Rectal smooth muscle tissue (tissue), 1 donor: ENCODE measurements around the gene TSHZ3.

Source experiments
- H3K27ac ChIP-seq: one replicate; pipeline ENCODE4 v1.7.0; 2013; ENCODE audit warnings: low read depth, low read length, inconsistent platforms
- H3K27me3 ChIP-seq: one replicate; pipeline ENCODE4 v1.7.0; 2013; ENCODE audit warnings: low read length; ENCODE audit not compliant: control insufficient read depth, insufficient read depth
- H3K36me3 ChIP-seq: one replicate; pipeline ENCODE4 v1.7.0; 2013; ENCODE audit warnings: low read length; ENCODE audit not compliant: control insufficient read depth, insufficient read depth
- H3K4me1 ChIP-seq: one replicate; pipeline ENCODE4 v1.7.0; 2013; ENCODE audit warnings: low read length; ENCODE audit not compliant: control insufficient read depth, insufficient read depth
- H3K4me3 ChIP-seq: one replicate; pipeline ENCODE4 v1.7.0; 2013; ENCODE audit warnings: low read length
- H3K9ac ChIP-seq: one replicate; pipeline ENCODE4 v1.7.0; 2013; ENCODE audit warnings: low read length

Gene TSHZ3

DNA sequence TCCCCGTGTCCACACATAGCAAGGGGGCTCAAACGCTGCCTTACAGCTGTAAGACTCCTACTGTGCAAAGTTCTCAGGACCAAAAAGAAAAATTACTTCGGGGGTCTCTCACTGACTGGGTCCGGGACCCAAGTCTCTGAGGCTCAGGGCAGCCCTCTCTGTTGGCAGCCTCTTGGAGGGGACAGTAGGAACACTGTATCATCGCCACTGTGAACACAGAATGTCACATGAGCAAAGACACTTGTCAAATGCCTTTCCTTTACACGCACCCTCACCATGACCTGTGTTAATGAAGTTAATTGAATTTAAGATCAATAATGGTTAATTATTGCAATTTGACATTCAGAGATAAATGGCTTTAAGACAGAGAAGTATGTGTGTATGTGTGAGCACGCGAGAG lies 49.6 kb downstream of the TSHZ3 start:
- peaks cover 5% of the 10 kb centered on the region for H3K4me1 ChIP-seq
- H3K36me3 ChIP-seq, result no peaks in the 10 kb centered on the region
- H3K4me3 ChIP-seq, result no peak overlapping the region
- no peak overlapping the region for H3K9ac ChIP-seq
- no peak overlapping the region for H3K27ac ChIP-seq
- H3K27me3 ChIP-seq, result no peaks in the 10 kb centered on the region

DNA sequence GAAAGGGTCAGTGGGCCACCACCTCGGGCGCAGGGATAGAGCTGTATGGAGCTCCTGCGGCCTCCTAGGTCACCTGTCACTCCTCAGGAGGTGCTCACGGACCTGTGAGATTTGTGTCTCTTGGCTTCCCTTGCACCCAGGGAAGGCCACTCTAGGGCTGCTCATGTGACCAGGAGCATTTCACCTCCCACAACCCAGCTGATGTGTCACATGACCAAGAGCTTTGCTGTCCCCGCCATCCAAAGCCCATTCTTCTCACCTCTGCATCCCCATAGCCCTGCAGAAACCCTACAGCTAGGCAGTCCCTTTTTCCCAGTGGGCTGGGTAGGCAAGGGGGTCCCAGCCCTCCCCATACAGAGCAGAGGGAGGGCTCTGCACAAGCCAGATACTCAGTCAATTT lies 51.2 kb downstream of the TSHZ3 start:
- H3K27ac ChIP-seq, result no peak overlapping the region
- peaks cover 5% of the 10 kb centered on the region for H3K4me1 ChIP-seq
- H3K9ac ChIP-seq, result no peak overlapping the region
- no peaks in the 10 kb centered on the region for H3K36me3 ChIP-seq
- no peak overlapping the region for H3K4me3 ChIP-seq
- no peaks in the 10 kb centered on the region for H3K27me3 ChIP-seq

DNA sequence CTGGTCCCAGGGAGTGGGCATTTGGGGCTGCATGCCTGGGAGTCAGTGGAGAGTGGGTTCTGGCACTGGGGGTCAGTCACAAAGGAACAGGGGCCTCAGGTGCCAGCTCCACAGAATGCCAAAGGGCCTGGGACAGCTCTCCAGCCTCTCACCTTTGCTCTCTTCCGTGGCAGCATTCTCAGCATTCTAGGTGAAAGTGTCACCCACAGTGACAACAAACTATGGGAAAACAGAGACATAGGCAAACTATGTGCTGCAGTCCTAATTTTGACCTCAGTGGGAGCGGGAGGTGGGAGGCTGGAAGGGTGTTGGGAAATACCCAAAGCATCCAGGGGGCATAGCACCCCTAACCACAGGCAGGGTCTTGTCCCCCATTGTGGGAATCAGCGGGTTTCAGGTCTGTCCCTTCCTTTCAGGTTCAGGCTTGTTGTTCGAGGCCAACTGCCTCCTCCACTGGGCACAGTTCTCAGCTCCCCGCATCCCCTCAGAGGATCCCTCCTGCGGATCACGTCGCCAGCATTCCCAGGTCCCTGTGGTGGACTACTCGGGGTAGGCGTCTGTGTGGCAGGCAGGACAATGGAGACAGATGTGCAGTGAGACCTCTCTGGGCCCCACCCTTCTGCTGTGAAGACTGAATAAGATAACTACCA lies 52.4 kb downstream of the TSHZ3 start:
- Histone ChIP-seq H3K27ac (no peak overlapping the region), H3K36me3 (no peaks in the 10 kb centered on the region)

DNA sequence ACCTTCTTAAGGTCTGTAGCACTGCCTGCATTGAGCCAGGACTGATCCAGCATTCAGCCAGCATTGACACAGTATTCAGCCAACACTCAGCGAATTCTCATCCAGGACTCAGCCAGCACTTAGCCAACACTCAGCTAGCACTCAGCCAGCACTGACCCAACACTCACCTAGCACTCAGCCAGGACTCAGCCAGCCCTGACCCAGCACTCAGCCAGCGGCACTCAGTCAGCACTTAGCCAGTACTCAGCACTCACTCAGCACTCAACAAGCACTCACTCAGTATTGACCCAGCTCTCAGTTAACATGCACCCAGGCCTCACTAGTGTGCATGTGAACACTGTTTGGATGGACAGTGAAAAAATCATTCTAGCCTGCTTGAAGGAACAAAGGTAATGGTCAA lies 55.0 kb downstream of the TSHZ3 start:
- Histone ChIP-seq H3K36me3 (no peaks in the 10 kb centered on the region), H3K4me3 (no peak overlapping the region), H3K27me3 (no peaks in the 10 kb centered on the region), H3K4me1 (no peaks in the 10 kb centered on the region), H3K9ac (no peak overlapping the region), H3K27ac (no peak overlapping the region)

More for the DNA sequence above, 52.4 kb downstream of the TSHZ3 start:
- Histone ChIP-seq H3K4me1 (peaks cover 5% of the 10 kb centered on the region), H3K27me3 (no peaks in the 10 kb centered on the region), H3K4me3 (no peak overlapping the region), H3K9ac (no peak overlapping the region)

DNA sequence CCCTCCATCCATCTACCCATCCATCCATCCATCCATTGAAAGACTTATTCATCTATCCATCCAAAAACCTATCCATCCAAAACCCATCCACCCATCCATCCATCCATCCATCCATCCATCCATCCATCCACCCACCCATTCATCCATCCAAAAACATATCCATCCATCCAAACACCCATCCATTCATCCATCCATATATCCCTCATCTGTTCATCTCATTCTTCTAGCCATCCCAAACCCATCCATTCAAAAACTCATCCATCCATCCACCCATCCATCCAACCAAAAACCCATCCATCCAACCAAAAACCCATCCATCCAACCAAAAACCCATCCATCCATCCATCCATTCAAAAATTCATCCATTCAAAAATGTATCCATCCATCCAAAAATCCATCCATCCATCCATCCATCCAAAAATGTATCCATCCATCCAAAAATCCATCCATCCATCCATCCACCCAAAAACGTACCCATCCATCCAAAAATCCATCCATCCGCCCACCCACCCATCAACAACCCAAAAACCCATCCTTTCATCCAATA lies 56.5 kb downstream of the TSHZ3 start:
- Histone ChIP-seq H3K27me3 (no peaks in the 10 kb centered on the region), H3K27ac (no peak overlapping the region), H3K4me3 (no peak overlapping the region), H3K4me1 (no peaks in the 10 kb centered on the region), H3K36me3 (no peaks in the 10 kb centered on the region), H3K9ac (no peak overlapping the region)

DNA sequence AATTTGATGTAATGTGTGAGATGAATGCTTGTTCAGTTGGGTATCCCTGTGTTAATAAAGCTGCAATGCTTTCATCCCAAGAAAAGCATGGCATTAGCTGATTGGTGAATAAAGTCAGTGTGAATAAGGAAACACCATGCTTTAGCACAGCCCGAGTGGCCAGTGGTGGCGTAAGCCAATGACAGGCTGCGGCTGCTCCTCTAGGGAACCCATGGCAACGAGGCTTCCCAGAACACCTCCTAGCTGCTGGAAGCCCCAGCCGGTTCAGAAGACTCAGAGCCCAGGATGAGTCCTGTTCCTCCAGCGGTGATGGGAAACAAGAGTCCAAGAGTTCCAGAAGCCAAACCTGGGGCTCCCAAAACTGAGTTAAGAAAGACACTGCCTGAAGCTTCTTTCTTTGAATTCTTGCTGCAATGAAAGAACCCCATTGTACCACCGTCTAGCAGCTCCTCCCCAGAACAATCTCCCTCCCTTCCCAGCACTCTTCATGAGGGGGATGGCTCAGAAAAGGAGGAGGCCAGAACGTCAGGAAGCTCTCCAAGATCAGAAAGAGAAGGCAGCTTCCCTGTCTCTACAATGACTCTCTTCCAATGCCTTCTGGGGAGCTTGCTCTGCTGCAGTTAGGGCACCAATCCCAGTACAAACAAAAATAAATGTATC lies 58.2 kb downstream of the TSHZ3 start:
- no peak overlapping the region for H3K4me3 ChIP-seq
- no peak overlapping the region for H3K27ac ChIP-seq
- H3K9ac ChIP-seq, result no peak overlapping the region
- no peaks in the 10 kb centered on the region for H3K4me1 ChIP-seq
- no peaks in the 10 kb centered on the region for H3K27me3 ChIP-seq
- H3K36me3 ChIP-seq, result no peaks in the 10 kb centered on the region

DNA sequence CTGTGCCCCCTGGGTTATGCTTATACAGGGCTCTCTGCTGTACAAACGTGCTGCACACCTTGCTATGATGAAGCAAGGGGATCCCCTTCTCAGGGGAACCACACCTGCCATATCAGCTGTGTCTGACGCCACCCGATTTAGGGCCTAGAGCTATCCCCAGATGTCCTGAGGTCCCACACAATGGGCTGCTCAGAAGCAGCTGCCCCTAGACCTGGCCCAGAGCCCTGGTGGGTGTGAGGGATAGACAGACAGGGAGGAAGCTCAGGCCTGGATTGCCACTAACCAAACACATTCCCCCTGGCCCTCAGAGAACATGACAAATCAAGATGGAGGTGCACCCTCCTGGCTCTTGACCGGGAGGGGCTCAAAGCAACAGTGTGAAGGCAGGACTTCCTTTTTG lies 59.3 kb downstream of the TSHZ3 start:
- Histone ChIP-seq H3K36me3 (no peaks in the 10 kb centered on the region), H3K9ac (no peak overlapping the region), H3K4me3 (no peak overlapping the region), H3K27me3 (no peaks in the 10 kb centered on the region), H3K4me1 (no peaks in the 10 kb centered on the region), H3K27ac (no peak overlapping the region)

DNA sequence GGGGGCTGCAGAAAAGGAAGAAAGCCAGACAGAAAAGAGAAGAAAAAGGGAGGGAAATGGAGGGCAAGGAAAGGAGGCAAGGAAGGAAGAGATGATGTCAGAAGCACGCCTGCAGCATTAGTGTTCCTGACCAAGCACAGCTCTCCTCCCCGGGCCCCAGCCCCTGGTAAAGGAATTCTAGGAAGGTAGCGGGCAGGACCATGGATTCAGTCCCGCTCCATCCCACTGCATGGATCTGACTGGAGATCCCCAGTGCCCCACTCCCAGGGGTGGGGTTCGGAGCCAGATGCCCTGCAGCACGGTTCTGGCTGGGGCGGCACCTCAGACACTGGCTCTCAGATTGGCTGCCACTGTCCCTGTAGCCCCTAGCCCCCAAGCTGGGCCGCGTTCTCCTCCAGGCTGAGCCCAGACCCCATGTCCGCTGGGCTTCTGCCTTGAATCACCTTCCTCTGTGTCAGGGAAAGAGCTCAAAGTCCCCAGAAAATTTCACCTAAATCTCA lies 59.8 kb downstream of the TSHZ3 start:
- Histone ChIP-seq H3K27me3 (no peaks in the 10 kb centered on the region), H3K4me1 (no peaks in the 10 kb centered on the region), H3K9ac (no peak overlapping the region), H3K4me3 (no peak overlapping the region), H3K27ac (no peak overlapping the region), H3K36me3 (no peaks in the 10 kb centered on the region)

DNA sequence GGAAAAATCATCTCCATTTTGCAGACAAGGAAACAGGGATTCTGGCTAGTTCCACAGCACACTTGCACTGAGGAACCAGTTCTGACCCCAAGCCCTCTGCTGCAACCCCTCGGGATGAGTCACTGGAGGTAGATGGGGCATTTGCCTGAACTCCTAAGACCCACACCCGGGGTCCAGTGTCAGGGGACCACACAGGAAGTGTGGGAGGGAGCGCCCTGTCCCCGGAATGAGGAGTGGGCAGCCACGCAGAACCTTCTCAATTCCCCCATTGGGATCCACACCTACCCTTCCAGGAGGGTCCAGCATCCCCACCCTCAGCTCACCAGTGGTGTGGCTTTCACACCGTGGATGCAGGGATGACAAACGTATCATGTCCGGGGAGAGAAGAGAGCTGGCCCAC lies 62.7 kb downstream of the TSHZ3 start:
- Histone ChIP-seq H3K9ac (no peak overlapping the region), H3K4me1 (no peaks in the 10 kb centered on the region), H3K27ac (no peak overlapping the region), H3K36me3 (no peaks in the 10 kb centered on the region), H3K4me3 (no peak overlapping the region), H3K27me3 (no peaks in the 10 kb centered on the region)

DNA sequence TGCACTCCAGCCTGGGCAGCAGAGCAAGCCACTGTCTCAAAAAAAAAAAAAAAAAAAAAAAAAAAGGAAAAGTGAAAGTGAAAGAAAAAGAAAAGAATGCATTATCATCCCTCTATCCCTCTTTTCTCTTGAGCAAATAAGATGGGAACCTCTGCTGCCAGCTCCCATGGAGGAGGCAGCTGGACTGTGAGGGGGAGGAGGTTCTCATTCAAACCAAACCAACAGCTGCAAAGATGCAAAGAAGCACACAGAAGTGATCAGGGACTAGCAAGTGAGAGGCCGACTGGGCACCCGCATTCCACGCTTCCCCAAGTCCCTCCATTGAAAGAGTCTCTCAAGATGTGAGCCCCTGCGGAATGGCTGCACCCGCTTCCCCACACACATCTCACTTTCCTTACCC lies 63.5 kb downstream of the TSHZ3 start:
- Histone ChIP-seq H3K4me1 (no peaks in the 10 kb centered on the region), H3K4me3 (no peak overlapping the region), H3K27ac (no peak overlapping the region), H3K36me3 (no peaks in the 10 kb centered on the region), H3K27me3 (no peaks in the 10 kb centered on the region), H3K9ac (no peak overlapping the region)

DNA sequence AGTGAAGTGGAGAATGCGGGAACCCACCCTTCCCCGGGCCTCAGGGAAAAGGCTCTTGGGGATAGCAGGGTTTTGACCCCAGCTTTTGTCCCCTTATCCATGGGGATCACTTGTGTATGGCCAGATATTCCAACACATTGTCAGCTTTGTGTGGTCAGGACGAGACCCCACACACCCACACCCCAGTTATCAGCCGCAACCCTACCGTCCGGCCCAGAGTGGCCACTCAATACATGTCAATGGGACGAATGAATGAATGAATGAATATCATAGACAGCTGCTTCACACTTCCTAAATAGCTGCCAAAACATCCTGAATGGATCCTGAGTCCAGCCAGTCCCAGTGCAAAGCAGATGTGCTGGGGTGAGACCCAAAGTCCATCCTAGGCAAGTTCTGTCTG lies 64.6 kb downstream of the TSHZ3 start:
- Histone ChIP-seq H3K9ac (no peak overlapping the region), H3K27ac (no peak overlapping the region), H3K27me3 (no peaks in the 10 kb centered on the region)

DNA sequence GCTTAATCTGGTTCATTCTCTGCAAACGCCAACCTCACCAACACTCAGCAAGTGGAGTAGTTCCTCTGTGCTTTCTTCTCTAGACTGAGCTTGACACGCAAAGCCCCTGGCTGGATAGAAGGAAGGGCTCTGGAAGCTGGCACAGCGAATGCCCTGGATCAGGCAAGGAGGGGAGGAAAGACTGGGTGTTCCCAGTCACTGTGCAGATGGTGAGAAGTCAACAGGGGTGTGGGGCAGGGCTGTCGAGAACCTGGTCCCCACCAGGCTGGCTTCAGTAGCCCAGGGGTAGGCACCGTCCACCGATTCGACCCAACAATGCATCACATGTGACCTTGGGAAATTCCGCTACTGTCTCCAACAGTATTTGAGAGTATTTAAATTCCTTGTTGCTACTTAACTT lies 65.5 kb downstream of the TSHZ3 start:
- H3K9ac ChIP-seq, result no peak overlapping the region
- H3K36me3 ChIP-seq, result no peaks in the 10 kb centered on the region

More for the DNA sequence above, 64.6 kb downstream of the TSHZ3 start:
- no peak overlapping the region for H3K4me3 ChIP-seq
- H3K36me3 ChIP-seq, result no peaks in the 10 kb centered on the region
- no peaks in the 10 kb centered on the region for H3K4me1 ChIP-seq

DNA sequence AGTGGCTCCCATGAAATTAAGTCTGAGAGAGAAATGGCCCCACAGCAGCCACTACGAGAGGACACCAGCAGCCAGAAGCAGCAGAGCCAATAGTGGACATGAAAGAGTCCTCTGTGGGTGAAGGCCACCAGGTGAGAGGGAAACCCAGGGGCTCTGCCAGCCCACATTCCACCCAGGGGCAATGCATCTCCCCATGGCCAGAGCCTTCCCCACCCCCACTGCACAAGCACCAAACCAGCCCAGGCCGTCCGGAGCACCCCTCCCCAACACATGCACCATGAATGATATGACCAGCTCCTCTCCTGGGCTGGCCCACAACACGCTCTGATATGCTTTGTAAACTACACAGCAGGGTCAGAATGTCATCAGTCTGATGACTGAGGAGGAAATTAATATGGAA lies 66.9 kb downstream of the TSHZ3 start:
- Histone ChIP-seq H3K4me3 (no peak overlapping the region), H3K27me3 (no peaks in the 10 kb centered on the region), H3K9ac (no peak overlapping the region), H3K36me3 (no peaks in the 10 kb centered on the region), H3K27ac (no peak overlapping the region), H3K4me1 (no peaks in the 10 kb centered on the region)

More for the DNA sequence above, 65.5 kb downstream of the TSHZ3 start:
- Histone ChIP-seq H3K4me1 (no peaks in the 10 kb centered on the region), H3K27me3 (no peaks in the 10 kb centered on the region), H3K27ac (no peak overlapping the region), H3K4me3 (no peak overlapping the region)
